RPMI7951 (cell line): ENCODE results near the gene NISCH. TPM values are rescaled to one million over a fixed set of nuclear protein-coding genes. Genes with fewer than 3 reads are reported as not detected.

Source experiments
- DNase-seq: peaks from one replicate; pipeline ENCODE4 v3.0.0-alpha.2; 2012; ENCODE audit warnings: low read depth
- total RNA-seq: library from RNA; depleted of rRNA; stranded (reverse); fragments of >200 nt; shearing (Covaris generic); gene quantifications from 2 replicates; pipeline ENCODE4 v1.2.3, GENCODE V29; 2014; rRNA removed

NISCH gene
- total RNA-seq, 1 experiment from 2014 or later: 21.4 TPM

DNA sequence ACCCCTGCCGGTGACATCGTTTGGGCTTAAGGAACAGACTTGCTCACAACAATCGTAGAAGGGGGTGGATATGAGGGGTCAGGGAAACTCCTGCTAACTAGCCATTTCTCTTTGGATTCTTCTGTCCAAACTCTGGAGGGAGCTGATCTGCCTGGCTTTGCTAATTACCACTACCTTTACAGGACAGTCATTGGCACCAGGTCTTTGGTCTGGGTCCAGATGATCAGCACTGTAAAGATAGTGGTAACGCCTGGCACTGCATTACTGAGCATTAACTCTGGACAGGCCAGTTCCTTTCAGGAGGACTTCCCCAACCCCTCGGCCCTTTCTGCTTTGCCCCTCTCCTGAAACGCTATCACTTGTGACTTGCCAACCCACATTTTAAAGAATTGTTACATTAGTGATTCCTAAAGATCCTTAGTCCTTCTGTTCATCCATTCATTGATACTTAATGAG, 81.8 kb downstream of the NISCH start:
- no peak for DNase-seq

DNA sequence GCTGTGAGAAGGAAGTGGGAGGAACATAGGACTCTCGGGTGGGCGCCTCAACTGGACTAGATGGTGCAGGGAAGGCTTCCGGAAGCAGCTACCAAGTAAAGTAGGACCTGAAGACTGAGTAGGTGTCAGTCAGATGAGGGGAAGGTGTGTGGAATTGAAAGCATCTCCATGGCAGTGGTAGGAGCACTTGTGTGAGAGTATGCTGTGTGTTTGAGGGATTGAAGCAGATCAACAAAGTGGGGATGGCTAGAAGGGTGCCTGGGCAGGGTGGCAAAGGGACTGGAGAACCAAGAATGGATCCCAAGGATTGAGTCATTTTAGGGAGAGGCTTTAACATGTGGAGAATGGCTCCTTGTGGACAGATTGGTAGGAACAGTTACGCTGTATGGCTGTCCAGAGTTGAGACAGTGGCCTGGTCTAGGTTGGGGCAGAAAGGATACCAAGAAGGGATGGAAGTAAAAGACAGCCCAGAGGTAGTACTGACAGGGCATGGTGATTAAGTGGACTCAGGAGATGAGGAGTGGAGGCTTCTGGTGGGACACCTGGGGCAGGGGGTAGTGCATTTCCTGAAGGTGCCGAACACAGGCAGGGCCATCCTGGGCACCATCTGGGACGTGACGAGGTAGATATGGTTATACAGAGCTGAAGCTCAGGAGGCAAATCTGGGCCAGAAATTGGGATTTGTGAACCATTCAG, 82.5 kb downstream of the NISCH start:
- no peak for DNase-seq

DNA sequence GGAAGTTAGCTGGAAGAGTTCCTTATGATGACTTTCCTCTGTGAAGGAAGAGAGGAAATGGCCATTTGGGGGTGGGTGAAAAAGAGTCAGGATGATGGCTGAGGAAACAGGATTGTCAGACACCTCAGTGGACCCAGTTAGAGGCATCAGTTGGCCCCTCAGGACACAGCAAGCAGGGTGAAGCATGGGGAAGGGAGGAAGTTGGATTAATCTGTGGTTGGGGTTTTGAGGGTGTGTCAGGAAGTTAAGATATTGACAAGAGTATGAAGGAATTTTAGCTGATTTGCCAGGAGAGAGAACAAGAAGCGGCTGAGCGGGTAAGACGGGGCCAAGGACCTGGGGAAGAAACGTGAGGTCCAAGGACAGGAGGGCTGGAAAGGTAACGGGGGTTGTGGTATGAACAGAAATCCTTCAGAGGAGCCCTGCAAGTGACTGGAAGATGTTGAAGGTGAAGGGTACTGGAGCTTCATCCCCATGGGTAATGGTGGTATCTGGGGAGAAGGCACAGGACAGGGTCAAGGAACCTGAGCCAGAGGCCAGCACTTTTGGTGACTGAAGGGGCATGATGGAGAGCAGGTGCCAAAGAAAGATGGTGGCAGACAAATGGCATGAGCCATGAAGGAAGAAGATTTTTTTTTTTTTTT, 83.7 kb downstream of the NISCH start:
- DNase-seq: no peak

DNA sequence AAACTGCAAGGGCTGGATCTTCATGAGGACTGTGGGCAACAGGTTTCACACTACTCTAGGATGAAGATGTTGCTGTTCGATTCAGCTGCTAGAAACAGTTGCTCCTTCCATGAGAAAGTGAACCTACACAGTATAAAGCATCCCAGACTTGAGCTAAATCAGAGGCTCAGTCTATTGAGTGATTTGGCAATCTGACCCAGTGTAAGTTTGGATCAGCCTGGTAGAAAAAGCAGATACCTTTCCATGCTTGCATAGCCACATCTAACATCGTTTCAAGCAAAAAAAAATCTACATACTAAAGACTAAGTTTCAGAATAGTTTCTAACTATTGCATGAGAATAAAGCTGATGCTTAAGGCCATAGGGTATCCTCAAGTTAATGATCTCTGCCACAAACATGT, 85.6 kb downstream of the NISCH start:
- DNase-seq: no peak

Other genes with a start within 250 kb of the NISCH start
- not detected in 2 replicates for gene TLR9, start 230.0 kb upstream of the NISCH start, total RNA-seq
- 131 and 170 TPM in 2 replicates for gene TWF2, start 216.4 kb upstream of the NISCH start, total RNA-seq
- gene PPM1M, start 209.8 kb upstream of the NISCH start, total RNA-seq: 11.0 and 12.3 TPM in 2 replicates
- 53.0 and 54.7 TPM in 2 replicates for gene WDR82, start 177.0 kb upstream of the NISCH start, total RNA-seq
- 4.6 and 6.4 TPM in 2 replicates for gene GLYCTK, start 167.8 kb upstream of the NISCH start, total RNA-seq
- 0.48 and 0.78 TPM in 2 replicates for gene DNAH1, start 139.3 kb upstream of the NISCH start, total RNA-seq
- gene BAP1, start 45.6 kb upstream of the NISCH start, total RNA-seq: 50.3 and 57.7 TPM in 2 replicates
- gene PHF7, start 44.9 kb upstream of the NISCH start, total RNA-seq: 5.4 and 10.8 TPM in 2 replicates
- gene SEMA3G, start 10.5 kb upstream of the NISCH start, total RNA-seq: 0.10 and 0.12 TPM in 2 replicates
- not detected in 2 replicates for gene TNNC1, start 1.6 kb upstream of the NISCH start, total RNA-seq
- gene STAB1, start 39.7 kb downstream of the NISCH start, total RNA-seq: under 0.01 TPM in 2 replicates
- 130 and 180 TPM in 2 replicates for gene NT5DC2, start 78.3 kb downstream of the NISCH start, total RNA-seq
- gene UQCC5, start 81.0 kb downstream of the NISCH start, total RNA-seq: 13.0 and 14.0 TPM in 2 replicates
- 38.9 and 51.4 TPM in 2 replicates for gene PBRM1, start 230.3 kb downstream of the NISCH start, total RNA-seq
- 129 and 147 TPM in 2 replicates for gene GNL3, start 230.4 kb downstream of the NISCH start, total RNA-seq